HL-60 (cell line): ENCODE measurements around the gene SORCS2.

Experiments used
- DNase-seq, 2 experiments: peaks; one replicate each; pipeline ENCODE4 v3.0.0-alpha.2; 2010 to 2020; ENCODE audit warnings: low read depth in 1 of 2, low spot score in 1 of 2
- H3K27ac ChIP-seq: fragments of 250-450 bp; sonication (Bioruptor Pico); replicated peaks from 2 replicates; pipeline ENCODE4 v1.5.1; 2020; ENCODE audit warnings: mild to moderate bottlenecking, moderate library complexity
- H3K27me3 ChIP-seq: fragments of 250-450 bp; sonication (Bioruptor Pico); 2 replicates; pipeline ENCODE4 v1.5.1; 2021; ENCODE audit warnings: mild to moderate bottlenecking, moderate library complexity; ENCODE audit not compliant: insufficient read depth, poor library complexity, severe bottlenecking
- H3K4me3 ChIP-seq: replicated peaks from 2 replicates; pipeline ENCODE4 v1.5.1; 2011; ENCODE audit warnings: mild to moderate bottlenecking, control low read depth, low read length; ENCODE audit not compliant: insufficient read depth
- GABPA ChIP-seq: IDR thresholded peaks from 2 replicates; pipeline ENCODE4 v1.6.1; 2012; ENCODE audit warnings: low read depth
- POLR2AphosphoS5 ChIP-seq: IDR thresholded peaks from 2 replicates; pipeline ENCODE4 v1.6.1; 2012; ENCODE audit warnings: low read depth
- SPI1 ChIP-seq: IDR thresholded peaks from 2 replicates; pipeline ENCODE4 v1.6.1; 2012; ENCODE audit warnings: low read depth, mild to moderate bottlenecking, borderline replicate concordance
- TF ChIP-seq, protein P1 (sequence below): IDR thresholded peaks from one replicate; pipeline ENCODE4 v1.5.1; 2011; ENCODE audit warnings: low read length, control low read depth, inconsistent platforms; ENCODE audit not compliant: insufficient read depth
- TF ChIP-seq, protein P2 (sequence below): IDR thresholded peaks from 2 replicates; pipeline ENCODE4 v1.6.1; 2012; ENCODE audit warnings: low read depth; ENCODE audit not compliant: insufficient replicate concordance

The SORCS2 gene

GRCh38 chr4:7546152-7546808 lies 353.9 kb downstream of the SORCS2 start:
- Histone ChIP-seq H3K4me3 (no peak overlapping the region), H3K27me3 (no peaks in the 10 kb centered on the region), H3K27ac (no peak overlapping the region)
- no peak for DNase-seq
- TF ChIP-seq, protein P1, sequence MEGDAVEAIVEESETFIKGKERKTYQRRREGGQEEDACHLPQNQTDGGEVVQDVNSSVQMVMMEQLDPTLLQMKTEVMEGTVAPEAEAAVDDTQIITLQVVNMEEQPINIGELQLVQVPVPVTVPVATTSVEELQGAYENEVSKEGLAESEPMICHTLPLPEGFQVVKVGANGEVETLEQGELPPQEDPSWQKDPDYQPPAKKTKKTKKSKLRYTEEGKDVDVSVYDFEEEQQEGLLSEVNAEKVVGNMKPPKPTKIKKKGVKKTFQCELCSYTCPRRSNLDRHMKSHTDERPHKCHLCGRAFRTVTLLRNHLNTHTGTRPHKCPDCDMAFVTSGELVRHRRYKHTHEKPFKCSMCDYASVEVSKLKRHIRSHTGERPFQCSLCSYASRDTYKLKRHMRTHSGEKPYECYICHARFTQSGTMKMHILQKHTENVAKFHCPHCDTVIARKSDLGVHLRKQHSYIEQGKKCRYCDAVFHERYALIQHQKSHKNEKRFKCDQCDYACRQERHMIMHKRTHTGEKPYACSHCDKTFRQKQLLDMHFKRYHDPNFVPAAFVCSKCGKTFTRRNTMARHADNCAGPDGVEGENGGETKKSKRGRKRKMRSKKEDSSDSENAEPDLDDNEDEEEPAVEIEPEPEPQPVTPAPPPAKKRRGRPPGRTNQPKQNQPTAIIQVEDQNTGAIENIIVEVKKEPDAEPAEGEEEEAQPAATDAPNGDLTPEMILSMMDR, result no peak
- no peak for TF ChIP-seq SPI1
- no peak for TF ChIP-seq POLR2AphosphoS5
- TF ChIP-seq, protein P2, sequence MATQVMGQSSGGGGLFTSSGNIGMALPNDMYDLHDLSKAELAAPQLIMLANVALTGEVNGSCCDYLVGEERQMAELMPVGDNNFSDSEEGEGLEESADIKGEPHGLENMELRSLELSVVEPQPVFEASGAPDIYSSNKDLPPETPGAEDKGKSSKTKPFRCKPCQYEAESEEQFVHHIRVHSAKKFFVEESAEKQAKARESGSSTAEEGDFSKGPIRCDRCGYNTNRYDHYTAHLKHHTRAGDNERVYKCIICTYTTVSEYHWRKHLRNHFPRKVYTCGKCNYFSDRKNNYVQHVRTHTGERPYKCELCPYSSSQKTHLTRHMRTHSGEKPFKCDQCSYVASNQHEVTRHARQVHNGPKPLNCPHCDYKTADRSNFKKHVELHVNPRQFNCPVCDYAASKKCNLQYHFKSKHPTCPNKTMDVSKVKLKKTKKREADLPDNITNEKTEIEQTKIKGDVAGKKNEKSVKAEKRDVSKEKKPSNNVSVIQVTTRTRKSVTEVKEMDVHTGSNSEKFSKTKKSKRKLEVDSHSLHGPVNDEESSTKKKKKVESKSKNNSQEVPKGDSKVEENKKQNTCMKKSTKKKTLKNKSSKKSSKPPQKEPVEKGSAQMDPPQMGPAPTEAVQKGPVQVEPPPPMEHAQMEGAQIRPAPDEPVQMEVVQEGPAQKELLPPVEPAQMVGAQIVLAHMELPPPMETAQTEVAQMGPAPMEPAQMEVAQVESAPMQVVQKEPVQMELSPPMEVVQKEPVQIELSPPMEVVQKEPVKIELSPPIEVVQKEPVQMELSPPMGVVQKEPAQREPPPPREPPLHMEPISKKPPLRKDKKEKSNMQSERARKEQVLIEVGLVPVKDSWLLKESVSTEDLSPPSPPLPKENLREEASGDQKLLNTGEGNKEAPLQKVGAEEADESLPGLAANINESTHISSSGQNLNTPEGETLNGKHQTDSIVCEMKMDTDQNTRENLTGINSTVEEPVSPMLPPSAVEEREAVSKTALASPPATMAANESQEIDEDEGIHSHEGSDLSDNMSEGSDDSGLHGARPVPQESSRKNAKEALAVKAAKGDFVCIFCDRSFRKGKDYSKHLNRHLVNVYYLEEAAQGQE, result no peak
- TF ChIP-seq GABPA, result no peak

- TF ChIP-seq, protein P1, result no peak
- Histone ChIP-seq H3K27ac (no peak overlapping the region), H3K27me3 (no peaks in the 10 kb centered on the region), H3K4me3 (no peak overlapping the region)
- DNase-seq, result no peak
These were observed 354.6 kb downstream of the SORCS2 start for GRCh38 chr4:7546809-7547367.

- TF ChIP-seq POLR2AphosphoS5, result no peak
- no peak for TF ChIP-seq GABPA
- TF ChIP-seq, protein P1, result no peak
- TF ChIP-seq, protein P2, result no peak
- Histone ChIP-seq H3K27me3 (no peaks in the 10 kb centered on the region), H3K27ac (no peak overlapping the region), H3K4me3 (no peak overlapping the region)
- no peak for DNase-seq
These were observed 355.2 kb downstream of the SORCS2 start for GRCh38 chr4:7547368-7548040.
